GM18505 (cell line): ENCODE results near the gene MESD.
A peak's percentile ranks its signal among the peaks of the same experiment; 100 is the strongest.

Experiments used
- ATAC-seq: cut with Tn5 transposase; IDR thresholded peaks from one replicate; pipeline ENCODE4 v1.9.1; 2021; ENCODE audit not compliant: unreplicated experiment
- POLR2A ChIP-seq: IDR thresholded peaks from 4 replicates; pipeline ENCODE4 v1.6.1; 2011; ENCODE audit warnings: borderline replicate concordance; ENCODE audit not compliant: insufficient read depth, insufficient read length; ENCODE audit errors: extremely low read depth

MESD gene

DNA sequence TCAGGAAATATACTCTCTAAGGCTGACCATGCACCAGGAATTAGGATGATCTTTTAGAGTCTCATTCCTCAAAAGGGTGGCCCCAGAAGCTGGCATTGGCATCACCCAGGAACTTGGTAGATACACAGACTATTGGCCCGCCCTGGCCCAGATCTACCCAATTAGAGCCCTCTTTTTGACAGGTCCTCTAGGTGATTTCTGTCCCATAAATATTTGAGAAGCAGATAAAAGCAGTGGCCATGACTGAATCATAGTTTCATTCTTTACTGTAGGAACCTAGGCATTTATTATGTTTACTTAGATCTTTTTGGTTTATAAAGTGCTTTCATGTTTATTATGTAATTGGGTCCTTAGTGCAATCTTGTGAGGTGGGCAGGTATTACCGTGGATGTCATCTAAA is 18.7 kb upstream of the MESD start:
- no peak for ATAC-seq
- TF ChIP-seq POLR2A: no peak

DNA sequence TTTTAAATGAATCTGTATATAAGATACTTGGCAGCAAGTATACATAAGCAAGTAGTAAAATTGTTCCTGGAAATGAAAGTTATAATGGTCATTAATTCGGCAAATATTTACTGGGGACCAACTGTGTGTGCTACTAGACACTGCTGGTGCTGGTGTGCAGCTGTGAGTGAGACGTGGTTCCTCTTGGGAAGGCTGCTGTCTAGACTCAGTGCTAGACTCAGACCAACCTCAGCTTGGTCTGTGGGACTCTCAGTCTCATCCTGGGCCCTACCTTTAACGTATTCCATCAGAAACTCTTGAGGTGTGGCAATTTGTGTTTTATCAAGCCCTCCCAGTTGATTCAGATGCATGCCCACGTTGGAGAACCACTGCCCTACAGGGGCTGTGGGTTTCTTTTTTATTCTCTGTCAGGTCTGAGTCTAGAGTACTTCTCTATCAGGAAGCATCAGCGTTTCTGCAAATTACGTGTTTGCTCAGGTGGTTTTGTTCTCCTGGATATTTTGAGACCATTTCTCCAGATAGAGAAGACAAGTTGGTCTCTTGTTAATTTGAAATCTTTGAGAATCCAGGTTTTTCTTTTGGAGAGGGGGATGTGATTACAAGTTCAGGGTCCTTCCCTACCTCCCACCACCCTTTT is 17.9 kb upstream of the MESD start:
- TF ChIP-seq POLR2A: no peak
- no peak for ATAC-seq

DNA sequence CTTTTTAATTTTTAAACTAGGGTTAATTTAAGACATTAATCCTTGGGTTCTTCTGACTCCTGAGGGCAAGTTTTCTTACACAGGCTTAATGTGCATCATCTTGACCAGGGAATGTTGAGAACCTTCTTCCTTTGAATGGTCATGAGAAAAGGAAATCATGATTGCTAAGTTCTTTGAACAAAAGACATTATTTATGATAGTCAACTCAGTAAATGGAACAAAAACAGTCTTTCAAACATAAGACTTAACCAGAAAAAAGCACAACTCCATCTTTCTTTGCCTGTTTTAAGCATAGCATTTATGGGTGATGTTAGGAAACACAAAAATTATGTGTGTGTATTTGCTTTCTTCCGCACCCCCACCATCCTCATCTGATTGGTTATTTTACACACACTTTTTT is 16.5 kb upstream of the MESD start:
- no peak for ATAC-seq
- TF ChIP-seq POLR2A: no peak

DNA sequence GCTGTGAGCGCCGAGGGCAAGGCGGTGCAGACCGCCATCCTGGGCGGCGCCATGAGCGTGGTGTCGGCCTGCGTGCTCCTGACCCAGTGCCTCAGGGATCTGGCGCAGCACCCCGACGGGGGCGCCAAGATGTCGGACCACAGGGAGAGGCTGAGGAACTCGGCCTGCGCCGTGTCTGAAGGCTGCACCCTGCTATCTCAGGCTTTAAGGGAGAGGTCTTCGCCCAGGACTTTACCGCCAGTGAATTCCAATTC is 13.4 kb upstream of the MESD start:
- TF ChIP-seq POLR2A: no peak
- no peak for ATAC-seq

DNA sequence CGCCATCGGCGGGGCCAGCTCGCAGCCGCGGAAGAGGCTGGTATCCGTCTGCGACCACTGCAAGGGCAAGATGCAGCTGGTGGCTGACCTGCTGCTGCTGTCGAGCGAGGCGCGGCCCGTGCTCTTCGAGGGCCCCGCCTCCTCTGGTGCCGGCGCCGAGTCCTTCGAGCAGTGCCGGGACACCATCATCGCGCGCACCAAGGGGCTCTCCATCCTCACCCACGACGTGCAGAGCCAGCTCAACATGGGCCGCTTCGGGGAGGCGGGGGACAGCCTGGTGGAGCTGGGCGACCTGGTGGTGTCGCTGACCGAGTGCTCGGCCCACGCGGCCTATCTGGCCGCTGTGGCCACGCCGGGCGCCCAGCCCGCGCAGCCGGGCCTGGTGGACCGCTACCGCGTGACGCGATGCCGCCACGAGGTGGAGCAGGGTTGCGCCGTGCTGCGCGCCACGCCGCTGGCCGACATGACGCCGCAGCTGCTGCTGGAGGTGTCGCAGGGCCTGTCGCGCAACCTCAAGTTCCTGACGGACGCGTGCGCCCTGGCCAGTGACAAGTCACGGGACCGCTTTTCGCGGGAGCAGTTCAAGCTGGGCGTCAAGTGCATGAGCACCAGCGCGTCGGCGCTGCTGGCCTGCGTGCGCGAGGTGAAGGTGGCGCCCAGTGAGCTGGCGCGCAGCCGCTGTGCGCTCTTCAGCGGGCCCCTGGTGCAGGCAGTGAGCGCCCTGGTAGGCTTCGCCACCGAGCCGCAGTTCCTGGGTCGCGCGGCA is 12.9 kb upstream of the MESD start:
- TF ChIP-seq POLR2A: no peak
- no peak for ATAC-seq

DNA sequence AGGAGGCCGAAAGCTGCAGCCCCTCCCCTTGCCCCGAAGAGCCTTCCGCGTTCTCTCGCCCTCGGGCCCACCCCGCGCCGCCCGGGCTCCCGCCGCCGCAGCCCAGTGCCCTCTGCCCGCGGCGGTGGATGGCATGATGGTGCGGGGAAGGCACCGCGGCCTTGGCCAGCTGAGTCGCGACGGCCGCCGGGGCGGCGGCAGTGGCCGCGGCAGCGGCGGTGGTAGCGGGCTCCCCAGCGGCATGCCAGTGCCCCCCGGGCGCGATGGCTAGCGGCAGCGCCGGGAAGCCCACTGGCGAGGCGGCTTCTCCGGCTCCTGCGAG is 12.4 kb upstream of the MESD start:
- no peak for TF ChIP-seq POLR2A
- no peak for ATAC-seq

DNA sequence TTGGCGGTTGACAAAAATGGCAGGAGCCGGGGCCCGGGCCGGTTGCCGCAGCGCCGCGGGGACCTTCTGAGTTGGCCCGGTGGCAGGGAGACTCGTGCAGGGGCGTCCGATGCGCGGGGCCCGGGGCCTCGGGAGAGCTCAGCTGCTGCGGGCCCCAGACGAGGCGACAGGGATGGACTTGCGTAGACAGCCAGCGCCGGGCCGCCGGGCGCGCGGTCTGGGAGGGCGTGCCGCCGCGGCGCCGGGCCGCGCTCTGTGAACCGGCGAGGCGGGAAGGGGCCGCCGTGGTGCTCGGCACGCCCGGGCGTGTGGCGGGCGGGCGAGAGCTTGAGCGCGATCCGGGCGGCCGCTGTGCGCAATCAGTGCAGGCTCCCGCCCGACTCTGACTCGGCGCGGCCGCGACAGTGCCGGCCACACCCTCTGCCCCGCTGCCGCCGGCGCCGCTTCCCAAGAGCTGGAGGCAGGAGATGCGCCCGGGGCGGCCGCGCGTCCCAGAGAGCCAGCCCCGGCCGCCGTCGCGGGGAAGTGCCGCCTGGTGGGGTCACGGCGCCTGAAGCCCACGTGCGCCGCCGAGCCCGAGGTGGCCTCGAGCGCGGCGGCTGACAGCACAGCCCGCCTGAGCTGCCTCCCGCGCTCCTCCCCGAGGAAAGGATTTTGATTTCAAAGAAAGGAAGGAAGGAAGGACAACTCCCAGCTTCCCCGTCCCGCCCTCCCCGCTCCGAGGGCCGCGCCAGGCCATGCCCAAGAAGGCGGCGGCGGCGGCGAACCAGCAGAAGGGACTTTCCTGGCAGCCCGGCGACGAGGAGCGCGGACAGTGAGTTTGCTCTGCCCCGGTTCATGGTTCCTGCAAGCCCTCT is 11.8 kb upstream of the MESD start:
- ATAC-seq: peak; percentile 37

DNA sequence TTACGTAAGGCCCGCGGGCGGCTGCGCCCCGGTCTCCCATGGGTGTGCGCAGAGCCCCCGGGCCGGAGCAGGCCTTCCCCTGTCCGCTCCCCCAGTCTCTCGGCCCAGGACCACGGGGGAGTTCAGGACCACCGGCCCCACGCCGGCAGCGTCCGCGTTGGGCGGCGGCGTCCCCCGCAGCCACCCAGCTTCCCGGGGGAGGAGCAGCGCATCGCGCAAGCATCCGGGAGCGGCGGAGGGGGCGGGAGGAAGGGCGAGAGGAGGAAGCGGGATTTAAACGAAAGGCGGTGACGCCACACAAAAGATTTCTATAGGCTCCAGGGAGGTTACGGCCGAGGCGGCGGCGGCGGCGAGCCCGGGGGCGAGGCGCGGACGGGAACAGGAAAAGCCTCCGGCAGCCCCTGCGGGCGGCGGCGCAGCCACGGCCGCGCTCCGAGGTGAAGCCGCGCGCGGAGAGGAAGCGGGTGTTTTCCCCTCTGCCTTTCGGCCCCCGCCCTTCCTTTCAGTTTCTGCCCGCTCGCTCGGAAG is 11.1 kb upstream of the MESD start, which contains the start of gene TLNRD1:
TSS of gene TLNRD1 (plus strand) at position 300 of the 528 bp plus-strand sequence. CDS start 1,349 bp downstream, outside the sequence.
- peak; percentile 50 for ATAC-seq
- TF ChIP-seq POLR2A: peak; percentile 75

More for the DNA sequence above, 11.8 kb upstream of the MESD start:
- peak; percentile 52 for TF ChIP-seq POLR2A

DNA sequence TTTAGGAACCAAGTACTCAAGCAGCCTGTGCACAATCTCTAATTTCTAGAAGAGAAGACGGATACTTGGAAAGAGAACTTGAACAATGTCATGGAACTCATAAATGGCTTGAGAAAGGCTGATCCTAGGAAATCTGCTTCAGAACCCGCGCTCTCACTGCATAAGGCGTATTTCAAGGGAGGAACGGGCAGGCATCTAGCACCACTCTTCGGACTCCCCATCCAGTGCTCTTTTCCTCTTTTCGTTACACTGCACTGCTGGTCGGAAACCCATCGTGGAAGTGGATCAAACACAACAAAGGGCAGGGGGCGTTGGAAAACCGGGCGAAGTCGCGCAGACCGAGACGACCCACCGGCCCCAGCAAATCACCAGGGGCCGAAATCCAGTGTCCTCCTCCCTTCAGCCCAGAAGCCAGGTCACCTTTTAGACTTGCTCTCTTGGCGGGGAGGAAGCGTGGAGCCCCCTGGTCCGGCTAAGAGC is 10.6 kb upstream of the MESD start:
- no peak for ATAC-seq
- TF ChIP-seq POLR2A: no peak

DNA sequence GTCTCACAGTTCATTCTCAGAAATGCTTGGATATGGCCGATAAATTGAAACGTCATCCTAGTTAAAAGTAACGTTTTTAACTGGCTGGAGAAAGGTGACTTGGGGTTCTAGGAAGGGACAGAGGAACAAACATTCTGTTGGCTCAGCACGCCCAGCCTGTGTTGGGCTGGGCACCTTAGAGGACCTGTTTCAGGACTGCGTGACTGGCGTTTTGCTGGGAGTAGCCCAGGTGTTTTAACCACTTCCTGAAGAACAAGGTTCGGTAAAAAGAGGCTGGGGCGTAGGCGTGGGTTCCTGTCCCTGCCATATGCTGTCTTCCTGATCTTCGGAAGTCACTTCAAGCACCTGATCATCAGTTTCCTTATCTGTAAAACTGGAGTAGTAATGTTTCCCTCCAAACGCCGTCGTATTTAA is 10.0 kb upstream of the MESD start:
- peak; percentile 57 for TF ChIP-seq POLR2A
- ATAC-seq: no peak

DNA sequence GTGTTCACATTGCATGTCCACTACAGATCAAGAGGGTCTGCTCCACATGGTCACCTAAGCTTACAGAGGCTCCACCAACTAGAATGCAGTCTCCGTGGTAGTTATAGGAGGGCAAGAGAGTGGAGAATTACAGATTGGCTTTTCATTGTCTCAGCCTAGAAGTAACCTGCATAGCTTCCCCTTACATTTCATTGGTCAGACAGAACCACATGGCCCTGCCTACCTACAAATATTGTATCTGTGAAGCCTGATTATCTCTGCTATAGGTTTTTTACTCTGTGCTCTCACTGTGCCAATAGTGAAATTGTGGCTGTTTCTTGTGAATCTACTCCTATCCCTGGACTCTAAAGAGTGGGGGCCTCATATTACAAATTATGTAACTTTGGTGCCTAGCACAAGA is 8.6 kb upstream of the MESD start:
- no peak for ATAC-seq

DNA sequence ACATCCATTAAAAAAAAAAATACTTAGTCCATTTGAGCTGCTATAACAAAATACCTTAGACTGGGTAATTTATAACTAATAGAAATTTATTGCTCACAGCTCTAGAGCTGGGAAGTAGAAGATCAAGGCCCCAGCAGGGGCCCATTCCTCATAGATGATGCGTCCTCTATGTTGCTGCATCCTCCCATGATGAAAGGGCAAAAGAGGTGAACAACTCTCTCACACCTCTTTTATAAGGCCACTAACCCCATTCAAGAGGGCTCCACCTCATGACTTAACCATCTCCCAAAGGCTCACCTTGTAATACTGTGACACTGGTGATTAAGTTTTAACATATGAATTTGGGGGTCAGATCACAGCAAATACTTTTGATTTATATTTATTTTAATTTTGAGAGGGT is 8.1 kb upstream of the MESD start:
- ATAC-seq: no peak
- no peak for TF ChIP-seq POLR2A

More for the DNA sequence above, 8.6 kb upstream of the MESD start:
- no peak for TF ChIP-seq POLR2A

DNA sequence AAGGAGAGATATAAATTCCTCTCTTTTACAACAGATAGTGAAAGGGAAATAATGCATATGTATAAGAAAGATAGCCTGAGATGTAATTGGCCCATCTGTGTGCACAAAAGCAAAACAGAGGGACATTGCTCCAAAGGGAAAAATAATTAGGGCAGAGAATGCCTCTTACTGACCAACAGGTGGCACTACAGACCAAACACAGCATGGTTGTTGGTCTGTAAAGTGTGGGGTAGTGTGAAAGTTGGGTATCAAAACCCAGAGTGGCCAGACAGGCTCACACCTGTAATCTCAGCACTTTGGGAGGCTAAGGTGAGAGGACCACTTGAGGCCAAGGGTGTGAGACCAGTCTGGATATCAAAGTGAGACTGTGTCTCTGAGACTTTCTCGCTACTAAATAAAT is 6.6 kb upstream of the MESD start:
- ATAC-seq: no peak
- TF ChIP-seq POLR2A: no peak
